ENCODE measurements around the gene ATG9B.

ATG9B gene, protein sequence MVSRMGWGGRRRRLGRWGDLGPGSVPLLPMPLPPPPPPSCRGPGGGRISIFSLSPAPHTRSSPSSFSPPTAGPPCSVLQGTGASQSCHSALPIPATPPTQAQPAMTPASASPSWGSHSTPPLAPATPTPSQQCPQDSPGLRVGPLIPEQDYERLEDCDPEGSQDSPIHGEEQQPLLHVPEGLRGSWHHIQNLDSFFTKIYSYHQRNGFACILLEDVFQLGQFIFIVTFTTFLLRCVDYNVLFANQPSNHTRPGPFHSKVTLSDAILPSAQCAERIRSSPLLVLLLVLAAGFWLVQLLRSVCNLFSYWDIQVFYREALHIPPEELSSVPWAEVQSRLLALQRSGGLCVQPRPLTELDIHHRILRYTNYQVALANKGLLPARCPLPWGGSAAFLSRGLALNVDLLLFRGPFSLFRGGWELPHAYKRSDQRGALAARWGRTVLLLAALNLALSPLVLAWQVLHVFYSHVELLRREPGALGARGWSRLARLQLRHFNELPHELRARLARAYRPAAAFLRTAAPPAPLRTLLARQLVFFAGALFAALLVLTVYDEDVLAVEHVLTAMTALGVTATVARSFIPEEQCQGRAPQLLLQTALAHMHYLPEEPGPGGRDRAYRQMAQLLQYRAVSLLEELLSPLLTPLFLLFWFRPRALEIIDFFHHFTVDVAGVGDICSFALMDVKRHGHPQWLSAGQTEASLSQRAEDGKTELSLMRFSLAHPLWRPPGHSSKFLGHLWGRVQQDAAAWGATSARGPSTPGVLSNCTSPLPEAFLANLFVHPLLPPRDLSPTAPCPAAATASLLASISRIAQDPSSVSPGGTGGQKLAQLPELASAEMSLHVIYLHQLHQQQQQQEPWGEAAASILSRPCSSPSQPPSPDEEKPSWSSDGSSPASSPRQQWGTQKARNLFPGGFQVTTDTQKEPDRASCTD

DNA sequence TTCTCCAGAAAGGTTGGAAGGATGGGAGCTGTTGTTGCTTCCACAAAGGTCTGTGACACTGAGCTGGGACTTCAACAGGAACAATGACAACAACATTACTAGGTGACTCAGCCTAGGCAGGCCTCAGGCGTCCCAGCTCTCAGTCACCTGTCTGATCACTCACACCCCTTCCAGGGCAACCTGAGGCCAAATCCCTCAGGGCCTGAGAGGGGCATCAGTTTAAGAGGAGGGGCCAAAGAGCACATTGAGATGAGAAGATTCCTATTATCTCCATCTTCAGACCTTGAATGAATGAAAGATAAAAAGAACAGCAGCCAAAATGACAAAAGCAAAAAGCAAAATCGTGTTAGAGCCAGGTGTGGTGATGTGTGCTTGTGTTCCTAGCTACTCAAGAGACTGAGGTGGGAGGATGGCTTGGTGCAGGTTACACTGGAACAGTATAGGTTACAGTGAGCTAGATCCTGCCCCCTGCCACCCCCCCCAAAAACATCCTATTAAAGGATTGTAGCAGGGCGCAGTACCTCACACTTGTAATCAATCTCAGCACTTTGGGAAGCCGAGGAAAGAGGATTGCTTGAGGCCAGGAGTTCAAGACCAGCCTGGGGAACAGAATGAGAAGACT is at the start of gene ATG9B:
TSS of gene ATG9B (minus strand) at position 60 of the 622 bp plus-strand sequence. CDS start 71 bp downstream, outside the sequence.
- DNase-seq (ENCODE audit: low read depth) = peak; percentile 43
- TF ChIP-seq, protein P1, sequence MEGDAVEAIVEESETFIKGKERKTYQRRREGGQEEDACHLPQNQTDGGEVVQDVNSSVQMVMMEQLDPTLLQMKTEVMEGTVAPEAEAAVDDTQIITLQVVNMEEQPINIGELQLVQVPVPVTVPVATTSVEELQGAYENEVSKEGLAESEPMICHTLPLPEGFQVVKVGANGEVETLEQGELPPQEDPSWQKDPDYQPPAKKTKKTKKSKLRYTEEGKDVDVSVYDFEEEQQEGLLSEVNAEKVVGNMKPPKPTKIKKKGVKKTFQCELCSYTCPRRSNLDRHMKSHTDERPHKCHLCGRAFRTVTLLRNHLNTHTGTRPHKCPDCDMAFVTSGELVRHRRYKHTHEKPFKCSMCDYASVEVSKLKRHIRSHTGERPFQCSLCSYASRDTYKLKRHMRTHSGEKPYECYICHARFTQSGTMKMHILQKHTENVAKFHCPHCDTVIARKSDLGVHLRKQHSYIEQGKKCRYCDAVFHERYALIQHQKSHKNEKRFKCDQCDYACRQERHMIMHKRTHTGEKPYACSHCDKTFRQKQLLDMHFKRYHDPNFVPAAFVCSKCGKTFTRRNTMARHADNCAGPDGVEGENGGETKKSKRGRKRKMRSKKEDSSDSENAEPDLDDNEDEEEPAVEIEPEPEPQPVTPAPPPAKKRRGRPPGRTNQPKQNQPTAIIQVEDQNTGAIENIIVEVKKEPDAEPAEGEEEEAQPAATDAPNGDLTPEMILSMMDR (IDR thresholded peaks at IDR 0.05; ENCODE audit: insufficient read depth, low read depth, low read length, missing control alignments) = no peak
- no peak within 1 kb of the TSS for H3K4me3 ChIP-seq (ENCODE audit: low read length)

DNA sequence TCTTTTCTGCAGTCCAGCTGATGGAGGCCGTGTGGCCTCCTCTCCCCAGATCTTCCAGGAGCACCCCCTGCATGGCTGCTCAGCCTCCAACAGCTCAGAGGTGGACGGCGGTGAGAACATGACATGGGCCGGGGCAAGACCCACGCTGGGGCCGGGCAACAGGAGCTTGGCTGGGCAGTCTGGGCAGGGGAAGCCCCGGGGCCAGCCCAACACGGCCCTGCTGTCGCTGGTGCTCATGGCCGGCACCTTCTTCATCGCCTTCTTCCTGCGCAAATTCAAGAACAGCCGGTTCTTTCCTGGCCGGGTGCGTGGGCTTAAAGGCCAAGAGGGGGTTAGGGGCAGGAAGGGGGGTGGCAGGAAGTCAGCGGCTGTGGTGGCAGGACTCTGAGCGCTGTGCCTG is 49.7 kb upstream of the ATG9B start:
- no peak for DNase-seq (ENCODE audit: low read depth)
- TF ChIP-seq, protein P1 (IDR thresholded peaks at IDR 0.05; ENCODE audit: insufficient read depth, low read depth, low read length, missing control alignments) = no peak
- no peak overlapping the region for H3K4me3 ChIP-seq (ENCODE audit: low read length)

DNA sequence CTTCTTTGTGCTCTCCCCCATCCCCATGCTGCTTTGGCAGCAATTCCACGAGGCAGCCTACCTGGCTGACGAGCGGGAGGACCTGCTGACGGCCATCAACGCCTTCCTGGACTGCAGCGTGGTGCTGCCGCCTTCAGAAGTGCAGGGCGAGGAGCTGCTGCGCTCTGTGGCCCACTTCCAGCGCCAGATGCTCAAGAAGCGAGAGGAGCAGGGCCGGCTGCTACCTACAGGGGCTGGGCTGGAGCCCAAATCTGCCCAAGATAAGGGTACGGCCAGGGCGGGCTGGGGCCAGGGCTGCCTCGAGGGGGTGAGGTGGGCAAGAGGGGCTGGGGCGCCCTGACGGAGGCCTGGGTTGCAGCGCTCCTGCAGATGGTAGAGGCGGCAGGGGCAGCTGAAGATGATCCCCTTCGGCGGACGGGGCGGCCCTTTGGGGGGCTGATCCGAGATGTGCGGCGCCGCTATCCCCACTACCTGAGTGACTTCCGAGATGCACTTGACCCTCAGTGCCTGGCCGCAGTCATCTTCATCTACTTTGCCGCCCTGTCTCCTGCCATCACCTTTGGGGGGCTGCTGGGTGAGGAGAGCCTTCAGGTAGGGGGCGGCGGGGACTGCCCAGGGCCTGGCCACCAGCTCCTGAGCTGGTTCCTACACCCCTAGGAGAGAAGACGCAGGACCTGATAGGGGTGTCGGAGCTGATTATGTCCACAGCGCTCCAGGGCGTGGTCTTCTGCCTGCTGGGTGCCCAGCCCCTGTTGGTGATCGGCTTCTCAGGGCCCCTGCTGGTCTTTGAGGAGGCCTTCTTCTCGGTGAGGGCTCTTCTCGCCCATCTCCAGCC is 47.0 kb upstream of the ATG9B start:
- no peak for DNase-seq (ENCODE audit: low read depth)
- H3K4me3 ChIP-seq (ENCODE audit: low read length) = no peak overlapping the region
- TF ChIP-seq, protein P1 (IDR thresholded peaks at IDR 0.05; ENCODE audit: insufficient read depth, low read depth, low read length, missing control alignments) = no peak

DNA sequence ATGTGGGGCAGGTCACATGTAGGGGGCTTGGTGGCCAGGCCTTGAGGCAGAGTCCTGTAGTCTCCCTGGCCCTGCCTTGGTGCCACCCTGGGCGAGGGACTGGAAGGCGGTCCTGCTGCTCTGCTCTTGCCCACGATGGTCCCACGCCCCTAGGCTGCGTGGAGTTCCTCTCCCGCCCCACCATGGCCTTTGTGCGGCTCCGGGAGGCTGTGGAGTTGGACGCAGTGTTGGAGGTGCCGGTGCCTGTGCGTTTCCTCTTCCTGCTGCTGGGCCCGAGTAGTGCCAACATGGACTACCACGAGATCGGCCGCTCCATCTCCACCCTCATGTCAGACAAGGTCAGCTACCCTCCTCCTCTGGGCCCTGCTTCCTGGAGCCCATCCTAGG is 46.3 kb upstream of the ATG9B start:
- TF ChIP-seq, protein P1 (IDR thresholded peaks at IDR 0.05; ENCODE audit: insufficient read depth, low read depth, low read length, missing control alignments) = no peak
- H3K4me3 ChIP-seq (ENCODE audit: low read length) = no peak overlapping the region

DNA sequence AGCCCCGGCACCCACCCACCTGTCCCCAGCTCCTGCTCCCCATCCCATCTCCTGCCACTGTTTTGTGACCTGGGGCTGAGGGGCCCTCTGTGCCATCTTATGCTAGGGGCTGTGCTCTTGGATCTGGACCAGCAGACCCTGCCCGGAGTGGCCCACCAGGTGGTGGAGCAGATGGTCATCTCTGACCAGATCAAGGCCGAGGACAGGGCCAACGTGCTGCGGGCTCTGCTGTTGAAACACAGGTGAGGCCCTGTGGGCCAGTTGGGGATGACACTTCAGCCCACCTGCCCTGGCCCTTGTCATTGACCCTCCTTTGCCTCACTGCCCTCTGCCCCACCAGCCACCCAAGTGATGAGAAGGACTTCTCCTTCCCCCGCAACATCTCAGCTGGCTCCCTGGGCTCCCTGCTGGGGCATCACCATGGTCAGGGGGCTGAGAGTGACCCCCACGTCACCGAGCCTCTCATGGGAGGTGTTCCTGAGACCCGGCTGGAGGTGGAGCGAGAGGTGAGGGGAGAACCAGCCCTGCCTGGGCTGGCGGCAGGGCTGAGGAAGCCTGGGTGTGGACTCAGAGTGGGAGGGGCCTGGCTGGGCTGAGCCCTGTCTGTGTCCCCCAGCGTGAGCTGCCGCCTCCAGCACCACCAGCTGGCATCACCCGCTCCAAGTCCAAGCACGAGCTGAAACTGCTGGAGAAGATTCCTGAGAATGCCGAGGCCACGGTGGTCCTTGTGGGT is 45.7 kb upstream of the ATG9B start:
- no peak for DNase-seq (ENCODE audit: low read depth)
- no peak overlapping the region for H3K4me3 ChIP-seq (ENCODE audit: low read length)
- TF ChIP-seq, protein P1 (IDR thresholded peaks at IDR 0.05; ENCODE audit: insufficient read depth, low read depth, low read length, missing control alignments) = no peak

More for the DNA sequence above, 46.3 kb upstream of the ATG9B start:
- DNase-seq (ENCODE audit: low read depth) = no peak

Data from epithelial cell of esophagus (primary cell).